Stimulated activated CD8-positive, alpha-beta memory T cell treated with anti-CD3 and anti-CD28 coated beads, Interleukin-15, amount 100 ng/mL, for 24 hours (primary cell): Measurements from ENCODE around the gene HOXA9.

Source experiments
- DNase-seq: peaks from one replicate; pipeline ENCODE4 v3.0.0-alpha.2; 2020; ENCODE audit warnings: low read depth

The HOXA9 gene

DNA sequence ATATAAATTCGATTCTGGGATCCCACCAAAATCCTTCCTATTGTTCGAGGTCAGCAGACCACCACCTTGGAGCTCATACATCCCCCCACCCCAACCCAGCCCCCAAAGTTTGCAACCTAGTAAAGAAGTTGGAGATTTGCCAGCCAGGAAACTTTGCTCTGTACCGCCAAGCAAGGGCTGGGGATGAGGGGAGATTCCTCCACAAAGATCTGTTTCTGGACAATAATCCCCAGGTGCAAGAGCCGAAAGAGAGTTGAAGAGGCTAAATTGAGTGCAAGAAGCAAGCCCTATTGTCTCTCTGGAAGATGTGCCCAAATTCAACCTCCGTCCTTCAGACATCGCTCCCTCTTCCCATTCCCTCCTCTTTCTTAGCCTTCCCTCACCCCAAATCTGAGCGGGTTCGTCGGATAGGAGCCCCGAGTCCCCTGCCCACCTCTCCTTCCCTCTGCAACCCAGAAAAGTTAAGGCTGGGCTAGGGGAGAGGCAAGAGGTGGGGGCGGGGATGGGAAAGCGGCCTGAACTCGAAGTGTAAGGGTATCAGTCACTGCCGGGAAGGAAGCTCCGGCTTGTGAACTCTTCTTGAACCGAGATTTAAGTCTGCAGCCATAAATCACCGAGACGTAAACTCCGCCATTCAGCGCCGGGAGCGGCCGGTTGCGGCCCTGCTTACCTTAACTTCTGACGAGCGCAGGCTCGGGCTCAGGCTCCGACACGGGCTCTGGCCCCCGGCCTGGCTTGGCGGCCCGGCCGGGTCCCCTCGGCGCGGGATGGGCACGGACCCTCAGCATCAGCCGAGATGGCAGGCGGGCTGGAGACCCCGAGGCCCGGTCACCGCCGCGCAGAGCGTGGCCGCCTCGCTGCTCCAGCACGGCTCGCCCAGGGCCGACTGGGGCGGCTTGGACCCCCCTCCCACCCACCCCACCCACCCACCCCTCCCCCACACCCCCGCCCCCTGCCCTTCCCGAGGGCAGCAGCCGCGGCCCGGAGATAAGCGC, 52.1 kb downstream of the HOXA9 start:
- no peak for DNase-seq
